Mesenchymal stem cell (in vitro differentiated cells and primary cell): ENCODE data around the gene OR51B2.
"Not testable (repeated sequence)": the region's sequence is repeated elsewhere in the genome, so short reads cannot be mapped to it uniquely, and the experiment has no call there.

Source experiments
- DNase-seq: peaks from one replicate; pipeline ENCODE4 v3.0.0-alpha.2; 2013
- H2AFZ ChIP-seq: one replicate; pipeline ENCODE4 v1.6.1; 2013; ENCODE audit warnings: low read depth, mild to moderate bottlenecking, control low read depth, inconsistent platforms, low read length, moderate library complexity
- H2AK5ac ChIP-seq: 2 replicates; pipeline ENCODE4 v1.6.1; 2013; ENCODE audit warnings: low read length, moderate library complexity, mild to moderate bottlenecking, inconsistent platforms; ENCODE audit not compliant: severe bottlenecking
- H2BK120ac ChIP-seq: one replicate; pipeline ENCODE4 v1.6.1; 2013; ENCODE audit warnings: low read depth, mild to moderate bottlenecking, inconsistent platforms, low read length, moderate library complexity
- H2BK12ac ChIP-seq, 2 experiments: one replicate each; pipeline ENCODE4 v1.6.1; 2013; ENCODE audit warnings: inconsistent platforms in 2 of 2, low read length in 2 of 2, mild to moderate bottlenecking in 2 of 2, moderate library complexity in 2 of 2, control low read depth in 1 of 2
- H2BK15ac ChIP-seq: one replicate; pipeline ENCODE4 v1.6.1; 2013; ENCODE audit warnings: mild to moderate bottlenecking, low read depth, inconsistent platforms; ENCODE audit not compliant: poor library complexity, severe bottlenecking
- H2BK5ac ChIP-seq: 2 replicates; pipeline ENCODE4 v1.6.1; 2013; ENCODE audit warnings: low read depth, mild to moderate bottlenecking, low read length, control low read depth, inconsistent platforms; ENCODE audit not compliant: poor library complexity, severe bottlenecking
- H3K14ac ChIP-seq, 2 experiments: one replicate each; pipeline ENCODE4 v1.6.1; 2013; ENCODE audit warnings: inconsistent platforms in 2 of 2, low read length in 2 of 2, control low read depth in 1 of 2, mild to moderate bottlenecking in 1 of 2, moderate library complexity in 1 of 2
- H3K18ac ChIP-seq, 2 experiments: one replicate each; pipeline ENCODE4 v1.6.1; 2013; ENCODE audit warnings: inconsistent platforms in 2 of 2, low read length in 2 of 2, control low read depth in 1 of 2, low read depth in 1 of 2, mild to moderate bottlenecking in 1 of 2
- H3K23ac ChIP-seq, 2 experiments: one replicate each; pipeline ENCODE4 v1.6.1; 2013; ENCODE audit warnings: inconsistent platforms in 2 of 2, low read length in 2 of 2, mild to moderate bottlenecking in 2 of 2, moderate library complexity in 2 of 2, control low read depth in 1 of 2
- H3K27ac ChIP-seq: 2 replicates; pipeline ENCODE4 v1.5.1; 2013; ENCODE audit warnings: mild to moderate bottlenecking, moderate library complexity, low read length, control low read depth, inconsistent platforms; ENCODE audit not compliant: poor library complexity, severe bottlenecking
- H3K27me3 ChIP-seq, 2 experiments: 2 replicates each; pipeline versions ENCODE4 v1.6.1 to v1.7.0; 2013; ENCODE audit warnings: low read length in 2 of 2, mild to moderate bottlenecking in 2 of 2, moderate library complexity in 2 of 2, control low read depth in 1 of 2, inconsistent platforms in 1 of 2; ENCODE audit not compliant: control insufficient read depth in 1 of 2, insufficient read depth in 1 of 2
- H3K36me3 ChIP-seq, 2 experiments: 2 replicates each; pipeline versions ENCODE4 v1.6.1 to v1.7.0; 2013; ENCODE audit warnings: low read length in 2 of 2, control low read depth in 1 of 2, inconsistent platforms in 1 of 2, low read depth in 1 of 2, mild to moderate bottlenecking in 1 of 2; ENCODE audit not compliant: insufficient read depth in 2 of 2, control insufficient read depth in 1 of 2
- H3K4ac ChIP-seq, 2 experiments: one replicate each; pipeline ENCODE4 v1.6.1; 2013; ENCODE audit warnings: inconsistent platforms in 2 of 2, low read length in 2 of 2, mild to moderate bottlenecking in 2 of 2, moderate library complexity in 2 of 2, control low read depth in 1 of 2, low read depth in 1 of 2
- H3K4me1 ChIP-seq: 2 replicates; pipeline ENCODE4 v1.6.1; 2013; ENCODE audit warnings: low read depth, low read length, control low read depth; ENCODE audit not compliant: control insufficient read depth, insufficient read depth
- H3K4me2 ChIP-seq: 2 replicates; pipeline ENCODE4 v1.6.1; 2013; ENCODE audit warnings: low read length, mild to moderate bottlenecking, inconsistent platforms; ENCODE audit not compliant: poor library complexity, severe bottlenecking
- H3K4me3 ChIP-seq, 2 experiments: 2 replicates each; pipeline versions ENCODE4 v1.5.1 to v1.7.0; 2013; ENCODE audit warnings: low read length in 2 of 2, mild to moderate bottlenecking in 2 of 2, control low read depth in 1 of 2, low read depth in 1 of 2; ENCODE audit not compliant: insufficient read depth in 1 of 2
- H3K79me1 ChIP-seq: replicated peaks from 2 replicates; pipeline ENCODE4 v1.6.1; 2013; ENCODE audit warnings: mild to moderate bottlenecking, control low read depth, low read length, inconsistent platforms; ENCODE audit not compliant: poor library complexity, severe bottlenecking
- H3K9ac ChIP-seq: 2 replicates; pipeline ENCODE4 v1.7.0; 2013; ENCODE audit warnings: mild to moderate bottlenecking, low read length, moderate library complexity
- H3K9me3 ChIP-seq: 2 replicates; pipeline ENCODE4 v1.7.0; 2013; ENCODE audit warnings: mild to moderate bottlenecking, low read length; ENCODE audit not compliant: control insufficient read depth
- H4K8ac ChIP-seq: one replicate; pipeline ENCODE4 v1.6.1; 2013; ENCODE audit warnings: inconsistent platforms, mild to moderate bottlenecking, low read length, moderate library complexity
- H4K91ac ChIP-seq: one replicate; pipeline ENCODE4 v1.6.1; 2013; ENCODE audit warnings: mild to moderate bottlenecking, low read length, inconsistent platforms
- WGBS: methylation state at CpG from one replicate; pipeline ENCODE4 v1.1.7; 2013; ENCODE audit warnings: mixed read lengths; 5-methylcytosine and 5-hydroxymethylcytosine counted together

Gene OR51B2

DNA sequence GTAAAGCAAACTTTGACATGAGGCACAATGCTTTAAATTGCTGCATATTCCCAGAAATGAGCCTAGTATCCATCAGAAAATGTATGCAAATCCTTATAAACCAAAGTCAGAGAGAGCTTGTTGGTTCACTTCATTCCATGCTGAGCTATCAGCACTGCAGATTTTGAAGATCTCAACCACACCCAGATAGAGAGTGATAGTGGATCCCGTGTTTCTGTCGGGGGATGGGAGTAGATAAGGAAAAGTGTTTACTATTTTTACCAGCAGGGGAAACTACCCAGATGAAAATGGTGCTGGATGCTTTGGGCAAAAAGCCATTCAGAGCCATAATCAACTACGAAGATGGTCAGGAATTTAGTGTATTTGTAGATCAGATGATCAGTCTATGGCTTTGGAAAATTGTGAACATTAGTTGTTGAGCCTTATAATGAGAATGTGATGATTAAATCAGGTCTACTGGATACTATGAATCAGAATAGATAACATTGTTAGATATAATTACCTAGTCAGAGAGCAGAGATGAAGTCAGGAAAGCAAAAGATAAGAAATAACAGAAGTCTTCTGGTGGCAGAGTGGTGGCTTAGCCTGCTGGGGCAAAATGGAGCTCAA, 38.0 kb upstream of the OR51B2 start:
- H3K27me3 ChIP-seq, result no peaks in the 10 kb centered on the region

DNA sequence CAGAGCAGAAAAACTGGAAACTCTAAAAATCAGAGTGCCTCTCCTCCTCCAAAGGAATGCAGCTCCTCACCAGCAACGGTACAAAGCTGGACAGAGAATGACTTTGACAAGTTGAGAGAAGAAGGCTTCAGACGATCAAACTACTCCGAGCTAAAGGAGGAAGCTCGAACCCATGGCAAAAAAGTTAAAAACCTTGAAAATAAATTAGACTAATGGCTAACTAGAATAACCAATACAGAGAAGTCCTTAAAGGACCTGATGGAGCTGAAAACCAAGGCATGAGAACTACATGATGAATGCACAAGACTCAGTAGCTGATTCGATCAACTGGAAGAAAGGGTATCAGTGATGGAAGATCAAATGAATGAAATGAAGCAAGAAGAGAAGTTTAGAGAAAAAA, 31.9 kb upstream of the OR51B2 start:
- H2BK120ac ChIP-seq, H3K23ac ChIP-seq, H3K18ac ChIP-seq, H3K27ac ChIP-seq, H3K9me3 ChIP-seq, H2BK15ac ChIP-seq, H3K27me3 ChIP-seq, H3K4ac ChIP-seq, H3K4me2 ChIP-seq, H2AK5ac ChIP-seq, H2BK5ac ChIP-seq, H3K79me1 ChIP-seq, H3K9ac ChIP-seq, H3K4me3 ChIP-seq, H2BK12ac ChIP-seq, H4K8ac ChIP-seq, H2AFZ ChIP-seq, H4K91ac ChIP-seq, H3K36me3 ChIP-seq, H3K14ac ChIP-seq, DNase-seq, H3K4me1 ChIP-seq: not testable (repeated sequence)
- WGBS, result no CpG with 5 or more reads among the region's 5 CpGs

More for the DNA sequence above, 38.0 kb upstream of the OR51B2 start:
- H3K4me1 ChIP-seq, result peaks cover 2% of the 10 kb centered on the region
- no peak overlapping the region for H2BK5ac ChIP-seq
- no peak overlapping the region for H3K4me3 ChIP-seq
- no peak overlapping the region for H2BK15ac ChIP-seq
- no peak overlapping the region for H3K23ac ChIP-seq
- H2AK5ac ChIP-seq, result peak overlapping the region; percentile 73
- H3K79me1 ChIP-seq, result no peaks in the 10 kb centered on the region
- no peak overlapping the region for H4K8ac ChIP-seq
- no peak overlapping the region for H3K4ac ChIP-seq
- H3K14ac ChIP-seq, result no peak overlapping the region
- no peak overlapping the region for H4K91ac ChIP-seq
- no peak overlapping the region for H2AFZ ChIP-seq
- no peaks in the 10 kb centered on the region for H3K36me3 ChIP-seq
- H3K27ac ChIP-seq, result no peak overlapping the region
- H3K9me3 ChIP-seq, result no peaks in the 10 kb centered on the region
- no peak overlapping the region for H3K9ac ChIP-seq
- H2BK12ac ChIP-seq, result no peak overlapping the region
- no peak overlapping the region for H2BK120ac ChIP-seq
- DNase-seq, result no peak
- 41% methylated on average over 3 of the region's 3 CpGs for WGBS
- H3K18ac ChIP-seq, result no peak overlapping the region
- H3K4me2 ChIP-seq, result no peak overlapping the region

DNA sequence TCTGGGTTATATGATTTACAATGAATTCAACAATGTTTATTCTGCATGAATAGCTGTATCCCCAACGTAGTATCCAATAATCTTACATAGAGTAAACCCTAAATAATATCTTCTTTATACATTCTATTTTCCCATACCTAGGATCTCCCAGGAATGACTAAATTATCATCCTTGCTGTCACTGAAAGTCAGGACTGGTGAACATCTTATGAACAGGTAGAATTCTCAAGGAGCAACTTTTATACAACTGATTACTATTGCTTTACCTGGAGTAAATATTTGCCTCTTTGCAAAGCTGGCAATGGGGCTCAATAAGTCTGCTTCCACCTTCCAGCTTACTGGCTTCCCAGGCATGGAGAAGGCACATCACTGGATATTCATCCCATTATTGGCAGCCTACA, 27.1 kb upstream of the OR51B2 start, which contains the start of gene OR51B6:
Gene OR51B6, plus strand, starts transcription at position 301 of the 400 bp plus-strand sequence. Its CDS starts 0 bp downstream, at position 301.
- Histone ChIP-seq H3K14ac (no peak within 1 kb of the TSS), H3K4me3 (no peak within 1 kb of the TSS), H3K18ac (no peak within 1 kb of the TSS), H4K91ac (no peak within 1 kb of the TSS), H3K4ac (no peak within 1 kb of the TSS), H4K8ac (no peak within 1 kb of the TSS), H3K23ac (no peak within 1 kb of the TSS), H3K36me3 (no peaks in the 10 kb centered on the region), H2AK5ac (no peak within 1 kb of the TSS), H3K4me2 (no peak within 1 kb of the TSS), H2BK12ac (no peak within 1 kb of the TSS), H3K27me3 (no peaks in the 10 kb centered on the region), H2AFZ (no peak within 1 kb of the TSS), H2BK15ac (no peak within 1 kb of the TSS), H3K9ac (no peak within 1 kb of the TSS), H2BK120ac (no peak within 1 kb of the TSS), H3K79me1 (no peaks in the 10 kb centered on the region), H2BK5ac (no peak within 1 kb of the TSS), H3K4me1 (no peaks in the 10 kb centered on the region), H3K27ac (no peak within 1 kb of the TSS), H3K9me3 (no peaks in the 10 kb centered on the region)
- DNase-seq, result no peak
- WGBS, result 86% methylated on average over 1 of the region's 1 CpG

DNA sequence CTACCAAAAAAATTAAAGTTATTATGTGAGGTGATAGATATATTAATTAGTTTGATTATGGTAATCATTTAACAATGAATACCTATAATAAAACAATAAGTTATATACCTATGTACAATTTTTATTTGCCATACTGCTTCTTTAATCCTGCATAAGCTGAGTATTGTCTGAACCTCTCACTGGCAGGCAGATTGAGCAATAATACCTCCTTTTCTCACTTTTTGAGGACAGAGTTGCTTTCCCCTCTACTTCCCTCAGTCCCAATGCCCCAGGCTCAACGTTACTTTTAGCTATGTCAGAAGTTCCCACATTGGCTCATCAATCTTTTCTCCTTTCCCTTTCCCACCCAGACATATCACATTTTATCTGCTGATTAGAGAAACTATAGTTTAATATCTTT, 25.5 kb upstream of the OR51B2 start:
- Histone ChIP-seq H2AK5ac (no peak overlapping the region), H3K4me3 (no peak overlapping the region), H3K4ac (no peak overlapping the region), H2AFZ (no peak overlapping the region), H3K23ac (no peak overlapping the region), H4K91ac (no peak overlapping the region), H3K4me1 (no peaks in the 10 kb centered on the region), H3K79me1 (no peaks in the 10 kb centered on the region), H2BK120ac (no peak overlapping the region), H3K9me3 (no peaks in the 10 kb centered on the region), H3K9ac (no peak overlapping the region), H3K14ac (no peak overlapping the region), H2BK5ac (no peak overlapping the region), H3K27me3 (no peaks in the 10 kb centered on the region), H3K27ac (no peak overlapping the region), H3K4me2 (no peak overlapping the region), H2BK15ac (no peak overlapping the region), H2BK12ac (no peak overlapping the region), H3K36me3 (no peaks in the 10 kb centered on the region), H3K18ac (no peak overlapping the region), H4K8ac (no peak overlapping the region)
- 100% methylated on average over 1 of the region's 1 CpG for WGBS
- DNase-seq, result no peak
